ENCODE data around the gene ABCC6.
"Not testable (repeated sequence)": the region's sequence is repeated elsewhere in the genome, so short reads cannot be mapped to it uniquely, and the experiment has no call there.

Gene ABCC6

DNA sequence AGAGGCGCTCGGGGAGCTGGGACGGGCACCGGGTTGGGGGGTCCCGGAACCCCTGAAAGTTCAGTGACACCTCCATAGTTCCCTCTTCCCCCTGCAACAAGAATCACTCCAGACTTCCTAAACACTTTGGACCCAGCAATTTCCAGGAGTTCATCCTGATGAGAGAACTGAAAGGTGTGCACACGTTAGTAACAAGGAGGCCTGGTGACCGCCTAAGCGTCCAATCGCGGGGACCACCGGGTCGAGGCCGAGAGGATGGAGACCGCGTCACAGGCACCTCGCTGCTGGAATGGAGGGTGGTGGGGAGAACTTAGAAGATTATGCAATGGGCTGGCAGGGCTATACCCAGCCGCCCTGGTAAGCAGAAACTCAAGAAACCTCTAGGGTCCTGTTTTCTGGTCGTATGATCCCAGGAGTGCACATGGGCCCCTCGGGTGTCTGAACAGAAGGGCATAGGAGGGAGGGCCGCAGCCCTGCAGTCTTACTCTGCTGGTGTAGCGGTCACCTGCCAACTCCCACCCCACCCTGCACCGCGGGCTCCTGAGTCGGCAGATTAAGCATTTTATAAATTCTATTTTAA is 458 bp upstream of the ABCC6 start:
- DNase-seq (ENCODE audit: low read depth in 2 of 2) = not testable (repeated sequence)

DNA sequence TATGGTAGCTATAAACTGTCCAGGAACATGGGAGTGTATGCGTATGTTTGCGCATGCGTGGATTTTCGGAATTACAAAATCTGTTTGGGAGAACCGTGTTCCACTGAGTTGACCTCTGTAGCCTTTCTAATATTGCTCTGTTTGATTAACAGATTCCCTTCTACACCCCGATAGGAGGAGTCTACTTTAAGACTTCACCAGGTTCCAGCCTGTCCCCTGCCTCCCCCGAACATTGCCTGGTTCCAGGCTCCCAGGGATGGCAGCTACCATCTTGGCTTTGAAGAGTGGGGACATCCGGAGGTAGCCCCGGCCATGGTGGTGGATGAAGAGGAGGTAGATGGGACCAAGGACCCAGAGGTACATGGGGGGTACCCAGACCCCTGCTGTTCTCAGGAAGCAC is 1.9 kb downstream of the ABCC6 start:
- DNase-seq (ENCODE audit: low read depth in 2 of 2) = not testable (repeated sequence)

GRCh38 chr16:16220449-16220848 is 2.8 kb downstream of the ABCC6 start:
- not testable (repeated sequence) for DNase-seq (ENCODE audit: low read depth in 2 of 2)

GRCh38 chr16:16218787-16219186 is 4.5 kb downstream of the ABCC6 start:
- not testable (repeated sequence) for DNase-seq (ENCODE audit: low read depth in 2 of 2)

DNA sequence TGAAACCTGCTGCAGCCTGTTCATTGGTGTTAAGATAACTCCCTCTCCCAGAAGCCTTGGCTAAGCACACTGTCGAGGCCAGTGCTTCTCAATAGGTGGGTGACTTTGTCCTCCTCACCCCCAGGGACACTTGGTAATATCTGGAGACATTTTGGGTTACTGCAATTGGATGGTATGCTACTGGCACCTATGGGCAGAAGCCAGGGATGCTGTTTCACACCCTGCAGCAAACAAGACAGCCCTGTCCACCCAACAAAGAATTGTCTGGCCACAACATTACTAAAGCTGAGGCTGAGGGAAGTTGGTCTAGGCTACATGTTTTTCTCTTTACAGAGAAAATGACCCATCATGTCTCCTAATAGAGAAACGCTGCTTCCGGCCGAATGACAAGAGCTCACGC is 4.9 kb downstream of the ABCC6 start:
- DNase-seq (ENCODE audit: low read depth in 2 of 2) = not testable (repeated sequence)

DNA sequence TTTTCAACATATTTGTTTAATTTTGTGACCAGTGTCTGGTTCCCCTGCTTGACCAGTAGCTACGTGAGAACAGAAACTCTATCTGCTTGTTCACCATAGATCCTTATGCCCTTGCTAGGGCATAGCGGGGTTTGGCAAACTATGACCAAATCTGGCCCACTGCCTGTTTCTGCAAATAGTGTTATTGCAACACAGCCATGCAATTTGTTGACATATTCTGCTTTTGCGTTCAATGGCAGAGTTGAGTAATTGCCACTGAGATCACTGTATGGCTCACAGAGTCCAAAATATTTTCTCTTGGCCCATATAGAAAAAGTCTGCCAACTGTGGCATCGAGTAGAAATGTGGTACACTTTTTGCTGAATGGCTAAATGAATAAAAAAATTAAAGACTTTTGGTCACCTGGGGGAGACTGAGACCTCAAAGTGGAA is 9.4 kb downstream of the ABCC6 start:
- not testable (repeated sequence) for DNase-seq (ENCODE audit: low read depth in 2 of 2)

DNA sequence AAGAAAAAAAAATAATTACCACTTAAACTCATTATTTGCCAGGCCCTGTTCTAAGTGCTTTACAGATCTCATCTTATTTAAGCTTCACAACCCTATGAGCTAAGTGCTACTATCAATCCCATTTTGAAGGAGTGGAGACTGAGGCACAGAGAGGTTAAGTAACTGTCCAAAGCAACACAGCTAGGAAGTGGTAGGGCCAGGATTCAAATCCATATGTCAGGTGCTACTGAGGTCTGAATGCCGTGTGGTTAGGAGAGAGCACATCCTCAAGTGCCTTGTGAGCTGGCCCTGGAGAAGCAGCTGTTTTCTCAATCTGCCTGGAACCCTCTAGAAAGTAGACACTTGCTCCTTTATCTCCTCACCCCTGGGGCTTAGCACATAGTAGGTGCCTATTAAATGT is 11.9 kb downstream of the ABCC6 start:
- not testable (repeated sequence) for DNase-seq (ENCODE audit: low read depth in 2 of 2)

DNA sequence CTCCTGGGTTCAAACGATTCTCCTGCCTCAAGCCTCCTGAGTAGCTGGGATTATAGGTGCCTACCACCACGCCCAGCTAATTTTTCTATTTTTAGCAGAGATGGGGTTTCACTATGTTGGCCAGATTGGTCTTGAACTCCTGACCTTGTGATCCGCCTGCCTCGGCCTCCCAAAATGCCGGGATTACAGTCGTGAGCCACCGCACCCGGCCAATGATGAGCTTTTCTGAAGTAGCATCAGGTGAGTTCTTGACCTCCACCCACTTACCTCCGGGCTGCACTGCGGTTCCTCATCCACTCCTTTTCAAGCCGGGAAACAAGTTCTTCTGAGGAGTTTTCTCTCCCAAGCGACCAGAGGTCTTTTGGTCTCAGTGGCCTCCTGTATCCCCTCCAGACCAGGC is 14.8 kb downstream of the ABCC6 start:
- not testable (repeated sequence) for DNase-seq (ENCODE audit: low read depth in 2 of 2)

DNA sequence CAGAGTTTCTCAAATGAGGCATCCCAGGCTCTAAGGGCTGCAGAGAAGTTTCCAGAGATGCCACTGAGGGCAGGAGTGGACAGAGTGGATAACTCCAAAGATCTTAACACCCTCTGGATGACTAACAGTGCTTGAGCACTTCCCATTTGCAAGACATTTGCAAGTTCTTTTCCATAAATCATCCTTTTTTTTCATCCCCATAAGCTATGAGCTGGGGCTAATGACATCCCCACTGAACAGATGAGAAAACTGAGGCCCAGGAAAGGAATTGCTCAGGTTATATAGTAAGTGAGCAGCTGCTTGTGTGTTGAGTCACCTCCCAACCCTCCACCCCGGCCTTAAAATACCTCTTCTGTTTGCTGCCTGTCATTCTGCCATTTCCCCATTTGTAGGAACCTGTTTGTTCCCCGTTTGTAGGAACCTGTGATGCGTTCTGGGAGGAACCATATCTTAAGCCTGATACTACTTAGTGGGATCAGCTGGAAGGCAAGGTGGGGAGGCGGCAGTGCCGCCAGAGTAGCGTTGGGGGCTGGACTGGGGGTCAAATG is 15.4 kb downstream of the ABCC6 start:
- not testable (repeated sequence) for DNase-seq (ENCODE audit: low read depth in 2 of 2)

- DNase-seq (ENCODE audit: low read depth in 2 of 2) = not testable (repeated sequence)
Measured at GRCh38 chr16:16207097-16207786, 16.1 kb downstream of the ABCC6 start.

DNA sequence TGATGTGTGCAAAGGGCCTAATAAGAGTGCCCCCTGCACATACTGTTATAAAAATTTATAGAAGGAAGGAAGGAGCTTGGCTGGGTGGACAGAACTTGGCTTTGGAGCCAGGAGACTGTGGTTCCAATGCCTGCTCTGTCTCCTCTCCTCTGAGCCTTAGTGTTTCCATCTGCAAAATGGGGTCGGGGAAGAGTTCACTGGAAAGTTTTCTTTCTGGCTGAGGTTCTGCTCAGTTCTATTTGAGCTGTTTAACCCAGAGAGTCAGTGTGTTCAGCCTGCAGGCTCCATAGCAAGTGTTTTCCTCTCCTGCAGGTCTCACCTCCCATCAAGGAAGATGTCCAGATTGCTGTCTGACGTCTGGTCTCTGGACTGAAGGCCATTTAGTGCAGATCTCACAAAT is 17.4 kb downstream of the ABCC6 start:
- DNase-seq (ENCODE audit: low read depth in 2 of 2) = not testable (repeated sequence)

DNA sequence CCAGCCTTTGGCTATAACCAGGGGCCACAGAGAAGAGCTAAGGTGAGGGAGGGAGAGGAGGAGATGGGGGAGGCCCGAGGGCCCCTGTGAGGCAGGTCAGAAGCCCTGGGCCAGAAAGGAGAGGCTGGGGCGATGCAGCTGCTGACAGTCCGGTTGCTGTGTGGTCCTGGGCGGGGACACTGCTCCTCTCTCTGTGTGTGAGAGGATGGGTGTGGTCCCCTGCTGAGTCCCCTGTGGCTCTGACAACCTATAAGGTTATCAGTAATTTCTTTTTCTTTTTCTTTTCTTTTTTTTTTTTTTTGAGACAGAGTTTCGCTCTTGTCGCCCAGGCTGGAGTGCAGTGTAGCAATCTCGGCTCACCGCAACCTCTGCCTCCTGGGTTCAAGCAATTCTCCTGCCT is 18.7 kb downstream of the ABCC6 start:
- not testable (repeated sequence) for DNase-seq (ENCODE audit: low read depth in 2 of 2)

DNA sequence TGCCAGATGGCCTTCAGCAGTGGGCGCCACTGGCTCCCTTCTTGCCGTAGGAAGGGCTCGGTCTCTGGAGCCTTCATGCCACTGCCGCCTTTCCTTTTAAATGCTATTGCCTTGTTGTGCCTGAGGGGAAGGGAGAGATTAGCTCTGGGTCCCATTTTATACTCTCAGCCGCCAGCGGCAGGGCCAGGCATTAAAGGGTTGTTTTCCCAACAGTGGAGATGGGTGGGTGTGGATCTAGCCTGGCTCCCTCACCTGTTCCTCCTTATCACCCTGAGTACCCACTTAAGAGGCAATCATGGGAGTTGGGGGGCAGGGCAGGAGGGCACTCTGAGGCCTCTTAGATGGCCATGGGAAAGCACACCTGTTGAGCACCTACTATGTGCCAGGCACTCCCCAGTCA is 19.8 kb downstream of the ABCC6 start:
- DNase-seq (ENCODE audit: low read depth in 2 of 2) = not testable (repeated sequence)

DNA sequence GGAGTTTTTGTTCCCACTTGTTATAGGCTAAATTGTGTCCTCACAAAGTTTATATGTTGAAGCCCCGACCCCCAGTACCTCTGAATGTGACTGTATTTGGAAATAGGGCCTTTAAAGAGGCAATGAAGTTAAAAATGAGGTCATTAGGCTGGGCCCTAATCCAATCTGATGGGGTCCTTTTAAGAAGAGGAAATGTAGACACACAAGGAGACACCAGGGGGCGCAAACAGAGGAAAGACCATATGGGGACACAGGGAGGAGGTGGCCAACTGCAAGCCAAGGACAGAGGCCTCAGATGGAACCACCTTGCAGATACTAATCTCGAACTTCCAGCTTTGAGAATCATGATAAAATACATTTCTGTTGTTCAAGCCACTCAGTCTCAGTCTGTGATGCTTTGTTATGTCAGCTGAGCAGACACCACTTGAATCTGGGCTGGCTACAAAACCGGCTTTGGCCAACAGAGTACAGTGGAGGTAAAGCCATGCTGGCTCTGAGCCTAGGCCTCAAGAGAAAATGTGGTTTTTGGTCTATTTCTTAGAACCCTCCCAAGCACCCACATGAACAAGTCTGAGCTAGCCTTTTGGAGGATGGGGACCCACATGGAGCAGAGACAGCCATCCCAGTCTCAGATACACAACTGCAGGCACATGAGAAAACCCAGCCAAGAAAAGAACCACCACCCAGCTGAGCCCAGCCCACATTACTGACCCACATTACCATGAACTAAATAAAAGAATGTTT is 20.7 kb downstream of the ABCC6 start:
- not testable (repeated sequence) for DNase-seq (ENCODE audit: low read depth in 2 of 2)

DNA sequence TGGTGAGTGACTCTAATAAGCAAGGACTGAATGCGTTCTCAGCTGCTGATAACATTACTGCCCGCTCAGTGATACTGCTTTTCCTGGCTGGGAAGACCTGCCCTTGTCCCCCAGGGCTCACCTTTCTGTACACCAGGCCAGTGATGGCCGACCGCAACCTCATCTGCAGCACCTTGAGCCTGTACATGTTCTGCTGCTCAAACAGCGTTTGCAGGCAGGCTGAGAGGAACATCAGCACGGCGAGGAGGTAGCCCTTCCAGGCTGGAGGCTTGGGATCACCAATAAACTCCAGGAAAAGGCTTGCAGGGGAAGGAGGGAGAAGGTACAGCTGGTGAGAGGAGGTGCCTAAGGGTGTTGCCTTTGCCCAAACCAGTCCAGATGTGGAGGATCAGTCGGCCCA is 21.4 kb downstream of the ABCC6 start:
- not testable (repeated sequence) for DNase-seq (ENCODE audit: low read depth in 2 of 2)

GRCh38 chr16:16200391-16200790 is 22.9 kb downstream of the ABCC6 start:
- DNase-seq (ENCODE audit: low read depth in 2 of 2) = not testable (repeated sequence)

DNA sequence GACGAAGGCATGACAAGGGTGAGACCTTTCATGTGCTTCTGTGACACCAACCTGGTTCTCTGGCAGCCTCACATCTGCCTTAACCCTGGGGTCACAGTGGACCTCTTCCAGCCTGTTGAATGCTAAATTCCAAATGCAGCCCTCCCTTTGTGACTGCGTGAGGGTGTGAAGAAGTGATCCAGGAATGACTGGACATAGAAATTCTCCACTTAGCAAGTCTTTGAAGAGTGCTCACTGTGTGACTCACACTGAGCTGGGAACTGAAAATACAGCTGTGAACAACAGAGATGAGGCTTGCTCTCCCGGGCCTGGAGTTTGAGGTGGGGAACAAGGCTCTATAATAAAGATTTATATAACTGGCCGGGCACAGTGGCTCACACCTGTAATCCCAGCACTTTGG is 23.9 kb downstream of the ABCC6 start:
- not testable (repeated sequence) for DNase-seq (ENCODE audit: low read depth in 2 of 2)

DNA sequence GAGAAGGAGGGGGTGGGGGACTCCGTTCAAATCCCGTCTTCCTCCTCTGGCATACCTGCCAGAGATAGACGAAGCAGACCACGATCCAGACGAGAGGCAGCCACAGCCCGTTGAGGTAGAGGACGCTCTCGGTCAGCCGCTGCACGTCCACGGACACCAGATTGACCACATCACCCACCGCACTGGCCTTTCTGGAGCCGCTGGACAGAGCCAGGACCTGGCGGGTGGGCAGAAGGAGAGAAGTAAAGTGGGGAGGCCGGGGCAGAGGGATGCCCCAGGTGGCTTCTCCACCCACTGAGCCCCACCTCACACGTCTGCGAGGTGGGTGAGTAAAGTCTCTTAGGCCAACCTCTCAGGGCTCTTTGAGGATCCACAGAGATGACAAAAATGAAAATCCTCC is 25.3 kb downstream of the ABCC6 start:
- no peak for DNase-seq (ENCODE audit: low read depth in 2 of 2)

- DNase-seq (ENCODE audit: low read depth in 2 of 2) = no peak
Measured at GRCh38 chr16:16197331-16197730, 26.0 kb downstream of the ABCC6 start.

DNA sequence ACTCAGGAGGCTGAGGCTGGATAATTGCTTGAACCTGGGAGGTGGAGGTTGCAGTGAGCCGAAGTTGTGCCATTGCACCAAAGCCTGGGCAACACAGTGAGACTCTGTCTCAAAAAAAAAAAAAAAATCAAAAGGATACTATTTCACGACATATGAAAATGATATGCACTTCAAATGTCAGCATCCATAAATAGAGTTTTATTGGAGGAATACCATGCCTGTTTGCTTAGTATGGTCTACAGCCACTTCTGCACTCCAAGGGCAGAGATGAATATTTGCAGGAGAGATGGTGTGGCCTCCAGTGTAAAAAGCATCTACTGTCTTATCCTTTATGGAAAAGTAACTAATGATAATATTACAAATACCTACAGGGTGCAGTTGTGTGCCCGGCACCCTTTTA is 27.2 kb downstream of the ABCC6 start:
- no peak for DNase-seq (ENCODE audit: low read depth in 2 of 2)

- DNase-seq (ENCODE audit: low read depth in 2 of 2) = no peak
Measured at GRCh38 chr16:16191493-16192167, 31.7 kb downstream of the ABCC6 start.

GRCh38 chr16:16190966-16191365 is 32.3 kb downstream of the ABCC6 start:
- not testable (repeated sequence) for DNase-seq (ENCODE audit: low read depth in 2 of 2)
